Measurements from ENCODE around the gene SIL1.

DNA sequence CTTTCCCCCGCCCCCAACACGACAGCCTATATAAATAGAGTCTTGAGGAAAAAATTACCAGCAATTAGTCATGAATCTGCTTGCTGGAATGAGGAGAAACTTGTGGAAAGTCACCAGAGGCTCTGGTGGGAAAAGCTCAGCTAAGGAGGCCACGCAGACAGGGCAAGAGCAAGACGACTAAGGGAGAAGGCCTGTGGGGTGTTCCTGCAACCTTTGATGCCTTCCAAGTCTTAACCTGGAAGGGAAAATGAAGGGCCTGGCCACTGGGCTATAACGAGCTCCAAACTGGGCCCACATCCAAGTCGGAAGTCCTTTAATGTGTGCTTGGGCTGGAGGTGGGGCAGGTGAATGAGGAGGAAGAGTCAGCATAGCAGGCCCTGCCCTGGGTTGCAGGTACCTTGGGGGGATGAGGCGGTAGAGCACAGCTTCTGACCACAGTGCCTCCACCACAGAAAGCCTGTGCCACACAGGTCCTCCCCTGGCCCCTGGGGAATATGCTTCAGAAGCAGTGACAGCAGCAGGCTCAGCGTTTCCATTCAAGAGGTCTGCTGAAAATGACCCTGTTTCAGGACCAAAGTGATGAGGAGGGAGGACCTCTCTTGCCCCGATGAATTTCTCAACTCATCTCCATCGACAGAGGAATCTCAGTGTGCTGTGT, 230.2 kb downstream of the SIL1 start:
- TF ChIP-seq SP1 (IDR thresholded peaks at IDR 0.05) (no peak), SUZ12 (IDR thresholded peaks at IDR 0.05) (no peak), ELF4 (IDR thresholded peaks at IDR 0.05) (no peak), LEF1 (IDR thresholded peaks at IDR 0.05; ENCODE audit: borderline replicate concordance) (no peak)

Measured in HEK293T (cell line).